CD8-positive, alpha-beta memory T cell (primary cell): ENCODE data around the gene CPNE4. TPM values are rescaled to one million over a fixed set of nuclear protein-coding genes. Genes with fewer than 3 reads are reported as not detected.
"Not testable (repeated sequence)": the region's sequence is repeated elsewhere in the genome, so short reads cannot be mapped to it uniquely, and the experiment has no call there.

ENCODE experiments used
- CTCF ChIA-PET: fragments of 350-600 bp; sonication (Branson Sonifier 250); formaldehyde crosslinking; loops from one replicate; lab custom pipeline; 2021; ENCODE audit warnings: antibody characterized with exemption; lab: Charles Lee
- POLR2A ChIA-PET: fragments of 350-600 bp; sonication (Branson Sonifier 250); formaldehyde crosslinking; loops from one replicate; lab custom pipeline; 2021; ENCODE audit warnings: antibody characterized with exemption; lab: Charles Lee
- DNase-seq, 5 donors: peaks; one replicate each; pipeline versions ENCODE4 v3.0.0 to v3.0.0-alpha.2; 2020 to 2022; ENCODE audit warnings: mixed read lengths in 1 of 5
- H3K27ac ChIP-seq: one replicate; pipeline ENCODE4 v1.7.0; 2013; ENCODE audit warnings: low read depth, mild to moderate bottlenecking, low read length, moderate library complexity
- H3K27me3 ChIP-seq: 2 replicates; pipeline ENCODE4 v1.7.0; 2013; ENCODE audit warnings: low read length, mild to moderate bottlenecking; ENCODE audit not compliant: insufficient read depth, poor library complexity, severe bottlenecking
- H3K36me3 ChIP-seq: 2 replicates; pipeline ENCODE4 v1.7.0; 2013; ENCODE audit warnings: mild to moderate bottlenecking, low read length, moderate library complexity; ENCODE audit not compliant: insufficient read depth
- H3K4me1 ChIP-seq: 2 replicates; pipeline ENCODE4 v1.7.0; 2013; ENCODE audit warnings: mild to moderate bottlenecking, low read length, moderate library complexity; ENCODE audit not compliant: insufficient read depth
- H3K4me3 ChIP-seq: 2 replicates; pipeline ENCODE4 v1.7.0; 2013; ENCODE audit warnings: mild to moderate bottlenecking, low read length
- H3K9me3 ChIP-seq: 2 replicates; pipeline ENCODE4 v1.7.0; 2013; ENCODE audit warnings: mild to moderate bottlenecking, low read length
- H3K27ac Mint-ChIP-seq, 8 donors: one replicate each; pipeline ENCODE4 v1.8.0; 2020 to 2021; ENCODE audit warnings: mixed read lengths in 8 of 8, mild to moderate bottlenecking in 6 of 8, inconsistent platforms in 3 of 8, moderate library complexity in 3 of 8
- H3K27me3 Mint-ChIP-seq, 2 donors: one replicate each; pipeline ENCODE4 v1.8.0; 2020 to 2021; ENCODE audit warnings: mixed read lengths in 2 of 2, mild to moderate bottlenecking in 1 of 2, moderate library complexity in 1 of 2
- H3K36me3 Mint-ChIP-seq, 3 donors: one replicate each; pipeline ENCODE4 v1.8.0; 2020 to 2021; ENCODE audit warnings: mixed read lengths in 3 of 3, inconsistent platforms in 1 of 3, mild to moderate bottlenecking in 1 of 3
- H3K4me1 Mint-ChIP-seq, 3 donors: one replicate each; pipeline ENCODE4 v1.8.0; 2020 to 2021; ENCODE audit warnings: mixed read lengths in 3 of 3, inconsistent platforms in 1 of 3, mild to moderate bottlenecking in 1 of 3
- H3K4me3 Mint-ChIP-seq, 7 donors: one replicate each; pipeline ENCODE4 v1.8.0; 2020 to 2021; ENCODE audit warnings: mixed read lengths in 7 of 7, mild to moderate bottlenecking in 6 of 7, moderate library complexity in 4 of 7, inconsistent platforms in 2 of 7
- H3K9me3 Mint-ChIP-seq, 5 donors: one replicate each; pipeline ENCODE4 v1.8.0; 2020 to 2022; ENCODE audit warnings: mixed read lengths in 5 of 5, mild to moderate bottlenecking in 3 of 5, moderate library complexity in 2 of 5, inconsistent platforms in 1 of 5
- polyA plus RNA-seq: library from polyadenylated mRNA; unstranded; fragments of 300-500 nt; fragmentation: Illumina TruSeq; gene quantifications from one replicate; pipeline ENCODE4 v1.2.3, GENCODE V29; 2021
- total RNA-seq, 2 experiments: library from RNA; stranded (reverse); gene quantifications; one replicate each; pipeline ENCODE4 v1.2.3, GENCODE V29; 2021

Gene CPNE4
- total and polyA plus RNA-seq, 3 experiments from 2014 or later, result not detected

DNA sequence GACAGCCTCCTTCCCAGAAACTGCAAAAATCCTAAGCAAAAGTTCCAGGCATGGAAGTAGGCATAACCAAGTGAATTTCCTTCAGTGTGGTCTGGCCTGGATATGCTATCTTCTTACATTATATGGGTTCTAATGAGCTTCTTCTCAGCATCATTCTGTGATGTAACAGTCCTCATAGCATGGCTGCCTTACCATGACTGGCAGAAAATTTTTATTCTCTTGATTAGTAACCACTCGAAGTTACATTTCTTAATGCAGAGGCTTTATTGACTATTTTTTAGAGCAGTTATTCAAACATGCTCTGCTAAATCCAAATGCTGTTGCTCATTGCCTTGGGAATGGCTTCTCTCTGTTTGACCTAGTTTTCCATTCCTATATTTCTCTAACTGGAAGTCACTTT is 21.1 kb upstream of the CPNE4 start:
- H3K36me3 ChIP-seq, result no peaks in the 10 kb centered on the region
- POLR2A ChIA-PET, result no interaction called here
- no peak for DNase-seq

DNA sequence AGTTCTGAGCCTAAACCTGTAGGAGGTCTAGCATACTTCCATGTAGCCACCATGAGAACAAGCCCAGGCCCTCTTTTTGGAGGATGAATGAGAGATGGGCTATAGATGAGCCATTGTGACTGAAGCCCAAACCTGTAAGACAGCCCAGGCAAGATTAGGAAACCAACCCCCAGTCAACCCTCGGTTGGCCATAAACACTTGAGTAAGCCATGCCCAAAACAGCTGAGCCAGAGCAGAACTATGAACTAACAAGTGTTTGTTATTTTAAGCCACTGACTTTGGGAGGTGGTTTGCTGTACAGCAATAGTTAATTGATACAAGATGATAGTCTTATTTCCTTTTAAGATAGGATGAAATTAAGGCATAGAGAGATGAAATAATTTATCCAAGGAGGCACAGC is 12.4 kb upstream of the CPNE4 start:
- Histone ChIP-seq H3K4me3 (no peak overlapping the region), H3K27me3 (no peaks in the 10 kb centered on the region), H3K4me1 (no peaks in the 10 kb centered on the region), H3K36me3 (no peaks in the 10 kb centered on the region), H3K27ac (no peak overlapping the region), H3K9me3 (no peaks in the 10 kb centered on the region)
- no peaks in the 10 kb centered on the region for H3K4me1 Mint-ChIP-seq
- H3K9me3 Mint-ChIP-seq, result peaks cover 0 to 4% (median 0%) of the 10 kb centered on the region in 5 donors
- CTCF ChIA-PET, result no interaction called here
- H3K4me3 Mint-ChIP-seq, result no peak overlapping the region
- H3K27me3 Mint-ChIP-seq, result no peaks in the 10 kb centered on the region
- DNase-seq, result no peak
- POLR2A ChIA-PET, result no interaction called here
- H3K36me3 Mint-ChIP-seq, result no peaks in the 10 kb centered on the region
- H3K27ac Mint-ChIP-seq, result no peak overlapping the region

More for the DNA sequence above, 21.1 kb upstream of the CPNE4 start:
- H3K27ac ChIP-seq, result no peak overlapping the region
- H3K4me1 Mint-ChIP-seq, result no peaks in the 10 kb centered on the region
- no peaks in the 10 kb centered on the region for H3K27me3 ChIP-seq
- H3K9me3 Mint-ChIP-seq, result peaks cover 0 to 1% (median 0%) of the 10 kb centered on the region in 5 donors
- no peaks in the 10 kb centered on the region for H3K9me3 ChIP-seq
- H3K4me3 Mint-ChIP-seq, result no peak overlapping the region
- no peak overlapping the region for H3K27ac Mint-ChIP-seq
- CTCF ChIA-PET, result no interaction called here
- no peaks in the 10 kb centered on the region for H3K36me3 Mint-ChIP-seq
- H3K4me1 ChIP-seq, result no peaks in the 10 kb centered on the region
- peaks cover 0 to 2% of the 10 kb centered on the region in 2 donors for H3K27me3 Mint-ChIP-seq
- no peak overlapping the region for H3K4me3 ChIP-seq

DNA sequence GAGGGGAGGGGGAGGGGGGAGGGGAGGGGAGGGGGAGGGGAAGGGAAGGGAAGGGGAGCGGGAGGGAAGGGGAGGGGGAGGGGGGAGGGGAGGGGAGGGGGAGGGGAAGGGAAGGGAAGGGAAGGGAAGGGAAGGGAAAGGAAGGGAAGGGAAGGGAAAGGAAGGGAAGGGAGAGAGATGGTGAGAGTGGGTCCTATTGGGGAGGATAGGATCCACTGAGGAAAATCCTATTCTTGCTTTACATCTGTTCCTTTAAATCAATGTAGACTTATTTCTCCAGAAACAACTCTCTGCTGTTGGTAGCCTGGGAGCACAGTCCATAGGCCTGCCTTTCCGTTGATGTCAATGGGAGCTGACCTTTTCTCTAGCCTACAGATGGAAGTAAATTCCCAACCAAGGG is 10.1 kb upstream of the CPNE4 start:
- H3K27ac Mint-ChIP-seq, H3K36me3 ChIP-seq, H3K27ac ChIP-seq, CTCF ChIA-PET, H3K4me3 Mint-ChIP-seq, H3K4me1 Mint-ChIP-seq, H3K27me3 ChIP-seq, H3K9me3 ChIP-seq, POLR2A ChIA-PET, H3K9me3 Mint-ChIP-seq, H3K4me3 ChIP-seq, H3K36me3 Mint-ChIP-seq, DNase-seq, H3K4me1 ChIP-seq: not testable (repeated sequence)
- H3K27me3 Mint-ChIP-seq, result peaks cover 0 to 15% of the 10 kb centered on the region in 2 donors

DNA sequence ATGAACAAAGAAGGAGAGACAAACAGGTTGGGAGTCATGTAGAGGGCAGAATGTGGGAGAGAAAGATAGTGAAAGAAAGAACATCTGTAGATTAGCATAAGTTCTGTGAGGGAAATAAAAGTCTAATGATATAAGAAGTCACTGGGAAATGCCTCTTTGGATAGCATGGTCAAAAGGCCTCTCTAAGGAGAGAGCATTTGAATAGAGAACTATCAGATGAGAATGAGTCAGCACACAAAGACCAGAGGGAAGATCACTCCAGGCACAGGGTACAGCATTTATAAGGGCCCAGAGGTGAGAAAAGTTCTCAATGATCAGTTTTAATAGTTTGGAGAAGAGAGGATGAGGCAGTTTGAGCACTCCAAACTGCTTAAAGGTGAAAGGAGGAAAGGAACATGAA is 7.9 kb upstream of the CPNE4 start:
- H3K27me3 ChIP-seq, result no peaks in the 10 kb centered on the region
- ChIA-PET POLR2A (no interaction called here), CTCF (no interaction called here)
- no peak overlapping the region for H3K27ac Mint-ChIP-seq
- H3K4me1 ChIP-seq, result no peaks in the 10 kb centered on the region
- peaks cover 1 to 26% of the 10 kb centered on the region in 2 donors for H3K27me3 Mint-ChIP-seq
- no peak overlapping the region for H3K4me3 Mint-ChIP-seq
- no peak overlapping the region for H3K4me3 ChIP-seq
- H3K36me3 Mint-ChIP-seq, result no peaks in the 10 kb centered on the region
- H3K36me3 ChIP-seq, result no peaks in the 10 kb centered on the region
- no peak overlapping the region for H3K27ac ChIP-seq
- H3K9me3 ChIP-seq, result no peaks in the 10 kb centered on the region
- no peaks in the 10 kb centered on the region for H3K4me1 Mint-ChIP-seq
- no peak for DNase-seq
- H3K9me3 Mint-ChIP-seq, result no peaks in the 10 kb centered on the region

DNA sequence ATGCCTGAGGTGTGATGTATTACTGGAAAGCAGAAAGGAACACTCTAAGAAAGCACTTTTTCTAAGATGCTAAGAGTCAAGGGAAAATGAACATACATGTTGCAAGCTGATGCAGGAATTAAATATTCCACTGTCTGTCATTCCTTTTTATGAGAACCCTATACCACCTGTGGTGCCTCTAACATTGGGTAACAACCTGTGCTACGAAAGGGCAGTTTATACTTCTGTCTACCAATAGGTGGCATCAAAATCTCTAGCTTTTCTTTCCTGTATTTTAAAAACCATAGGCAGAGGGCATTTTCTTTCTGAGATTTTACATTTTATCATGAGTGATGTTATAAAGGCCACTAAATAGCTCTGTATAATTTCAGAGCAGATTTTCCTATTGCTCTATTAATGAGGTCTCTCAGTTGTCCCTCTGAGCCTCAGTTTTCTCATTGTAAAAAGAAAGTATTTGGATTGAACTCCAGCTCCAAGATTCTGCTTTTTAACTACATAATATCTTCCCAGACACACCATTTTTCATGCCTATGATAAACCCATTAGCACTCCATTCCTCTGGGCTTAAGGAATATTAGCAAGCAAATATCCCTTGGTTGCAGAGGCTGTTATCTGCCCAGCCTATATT is 3.5 kb upstream of the CPNE4 start:
- H3K4me3 Mint-ChIP-seq, result no peak overlapping the region
- no peak for DNase-seq
- no peaks in the 10 kb centered on the region for H3K36me3 Mint-ChIP-seq
- Histone ChIP-seq H3K4me3 (no peak overlapping the region), H3K4me1 (no peaks in the 10 kb centered on the region), H3K27me3 (peaks cover 5% of the 10 kb centered on the region), H3K27ac (no peak overlapping the region), H3K9me3 (no peaks in the 10 kb centered on the region), H3K36me3 (no peaks in the 10 kb centered on the region)
- H3K4me1 Mint-ChIP-seq, result peaks cover 3 to 10% (median 8%) of the 10 kb centered on the region in 3 donors
- ChIA-PET POLR2A (no interaction called here), CTCF (no interaction called here)
- peaks cover 33 to 68% of the 10 kb centered on the region in 2 donors for H3K27me3 Mint-ChIP-seq
- H3K27ac Mint-ChIP-seq, result no peak overlapping the region
- peaks cover 0 to 11% (median 4%) of the 10 kb centered on the region in 5 donors for H3K9me3 Mint-ChIP-seq

DNA sequence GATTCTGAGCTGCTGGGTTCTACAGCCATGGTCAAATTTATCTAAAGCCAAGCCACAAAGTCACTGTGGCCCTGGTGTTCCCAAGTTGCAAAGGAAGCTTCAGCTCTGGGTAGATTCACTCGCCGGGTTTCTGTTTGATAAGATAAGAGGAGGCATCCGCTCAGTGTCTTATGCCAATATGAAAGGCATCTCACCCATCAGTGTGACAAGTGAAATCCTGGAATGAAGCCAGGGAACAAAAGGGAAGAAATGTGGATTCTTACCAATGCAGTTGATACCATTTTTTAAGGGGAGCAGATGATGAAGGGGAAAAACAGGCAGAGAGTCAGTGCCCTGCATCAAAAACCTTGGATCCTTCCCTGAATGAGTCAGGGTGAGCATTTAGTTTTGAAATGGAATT is 2.8 kb upstream of the CPNE4 start:
- CTCF ChIA-PET, result no interaction called here
- no peak overlapping the region for H3K27ac ChIP-seq
- H3K4me1 ChIP-seq, result no peaks in the 10 kb centered on the region
- no peak overlapping the region for H3K4me3 Mint-ChIP-seq
- no peak overlapping the region for H3K27ac Mint-ChIP-seq
- peaks cover 3 to 10% (median 8%) of the 10 kb centered on the region in 3 donors for H3K4me1 Mint-ChIP-seq
- peaks cover 0 to 15% (median 4%) of the 10 kb centered on the region in 5 donors for H3K9me3 Mint-ChIP-seq
- H3K9me3 ChIP-seq, result no peaks in the 10 kb centered on the region
- H3K27me3 ChIP-seq, result peaks cover 5% of the 10 kb centered on the region
- no peak for DNase-seq
- H3K36me3 Mint-ChIP-seq, result no peaks in the 10 kb centered on the region
- POLR2A ChIA-PET, result no interaction called here
- H3K4me3 ChIP-seq, result no peak overlapping the region
- H3K27me3 Mint-ChIP-seq, result peaks cover 40 to 75% of the 10 kb centered on the region in 2 donors
- no peaks in the 10 kb centered on the region for H3K36me3 ChIP-seq

DNA sequence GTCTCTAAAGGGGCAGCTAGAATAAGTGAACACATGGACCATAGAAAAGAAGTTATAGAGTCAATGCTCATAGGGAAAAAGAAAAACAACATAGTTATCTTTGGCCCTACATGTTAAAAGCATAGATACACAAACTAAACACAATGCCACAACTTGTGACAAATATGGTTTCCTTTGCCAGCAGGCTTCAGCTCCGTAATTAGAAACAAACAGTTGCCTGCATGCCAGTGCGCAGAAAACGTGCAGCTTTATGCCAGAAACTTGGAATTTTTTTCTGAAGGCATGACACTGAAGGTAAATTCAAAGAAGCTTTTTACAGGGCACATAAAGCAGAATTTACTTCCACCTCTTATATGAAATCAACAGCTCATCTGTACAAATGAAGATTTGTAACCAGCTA is 2.2 kb upstream of the CPNE4 start:
- Histone ChIP-seq H3K4me1 (no peaks in the 10 kb centered on the region), H3K36me3 (no peaks in the 10 kb centered on the region), H3K4me3 (no peak overlapping the region), H3K27ac (no peak overlapping the region), H3K27me3 (peaks cover 5% of the 10 kb centered on the region), H3K9me3 (no peaks in the 10 kb centered on the region)
- H3K36me3 Mint-ChIP-seq, result no peaks in the 10 kb centered on the region
- no peak overlapping the region for H3K4me3 Mint-ChIP-seq
- H3K27me3 Mint-ChIP-seq, result peaks cover 41 to 81% of the 10 kb centered on the region in 2 donors
- H3K27ac Mint-ChIP-seq, result no peak overlapping the region
- DNase-seq, result no peak
- POLR2A ChIA-PET, result no interaction called here
- H3K9me3 Mint-ChIP-seq, result peaks cover 0 to 15% (median 4%) of the 10 kb centered on the region in 5 donors
- CTCF ChIA-PET, result no interaction called here
- H3K4me1 Mint-ChIP-seq, result peaks cover 3 to 10% (median 8%) of the 10 kb centered on the region in 3 donors

DNA sequence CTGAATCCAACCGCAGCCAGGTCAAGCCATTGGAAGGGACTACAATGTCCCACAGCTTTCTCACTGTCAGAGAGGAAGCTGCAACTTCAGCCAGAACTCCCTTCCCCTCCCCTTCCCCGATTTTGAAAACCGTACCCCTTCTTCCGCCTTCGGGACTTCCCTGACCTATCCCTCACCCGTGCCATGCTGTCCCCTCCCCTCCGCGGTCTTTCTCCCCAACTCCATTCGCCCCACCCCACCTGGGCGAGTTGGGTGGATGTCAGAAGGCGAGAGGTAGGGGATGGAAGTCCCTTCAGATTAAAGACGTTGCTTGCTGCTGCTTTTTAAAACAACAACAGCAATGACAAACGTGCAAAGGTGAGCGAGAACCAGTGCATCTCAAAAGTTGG is 723 bp downstream of the CPNE4 start:
- H3K27me3 ChIP-seq, result peaks cover 5% of the 10 kb centered on the region
- DNase-seq, result no peak
- H3K4me3 ChIP-seq, result no peak overlapping the region
- H3K4me1 ChIP-seq, result no peaks in the 10 kb centered on the region
- CTCF ChIA-PET, result no interaction called here
- POLR2A ChIA-PET, result no interaction called here
- Mint-ChIP-seq H3K4me3 (peak overlapping the region in 1 of 7 donors; percentile 65), H3K9me3 (peaks cover 0 to 15% (median 4%) of the 10 kb centered on the region in 5 donors), H3K4me1 (peaks cover 3 to 10% (median 8%) of the 10 kb centered on the region in 3 donors), H3K27ac (peak overlapping the region in 1 of 8 donors; percentile 47), H3K27me3 (peaks cover 50 to 87% of the 10 kb centered on the region in 2 donors), H3K36me3 (no peaks in the 10 kb centered on the region)
- no peaks in the 10 kb centered on the region for H3K36me3 ChIP-seq
- no peaks in the 10 kb centered on the region for H3K9me3 ChIP-seq
- H3K27ac ChIP-seq, result no peak overlapping the region
